GM21390 (cell line): ENCODE results near the gene ADO.

ENCODE experiments used
- ATAC-seq: cut with Tn5 transposase; IDR thresholded peaks from one replicate; pipeline ENCODE4 v1.9.1; 2021; ENCODE audit not compliant: unreplicated experiment

Gene ADO

GRCh38 chr10:62792261-62792660, 12.3 kb upstream of the ADO start:
- no peak for ATAC-seq

- ATAC-seq: no peak
Observed at GRCh38 chr10:62794306-62794705, 10.2 kb upstream of the ADO start.

- no peak for ATAC-seq
Observed at GRCh38 chr10:62795100-62795499, 9.4 kb upstream of the ADO start.

- ATAC-seq: no peak
Observed at GRCh38 chr10:62795762-62796161, 8.8 kb upstream of the ADO start.

- ATAC-seq: no peak
Observed at GRCh38 chr10:62796896-62797295, 7.6 kb upstream of the ADO start.

GRCh38 chr10:62801871-62802270, 2.6 kb upstream of the ADO start:
- no peak for ATAC-seq

- no peak for ATAC-seq
Observed at GRCh38 chr10:62803724-62804355, 680 bp upstream of the ADO start.

GRCh38 chr10:62805231-62806099, 945 bp downstream of the ADO start:
- ATAC-seq: peak; percentile 15

GRCh38 chr10:62806251-62806650, 1.7 kb downstream of the ADO start:
- no peak for ATAC-seq

- ATAC-seq: no peak
Observed at GRCh38 chr10:62810156-62810902, 5.8 kb downstream of the ADO start.

- ATAC-seq: peak; percentile 32
Observed at GRCh38 chr10:62811159-62811875, 6.8 kb downstream of the ADO start.

GRCh38 chr10:62812672-62813439, 8.3 kb downstream of the ADO start:
- no peak for ATAC-seq

GRCh38 chr10:62813453-62813852, 8.9 kb downstream of the ADO start:
- ATAC-seq: no peak

- no peak for ATAC-seq
Observed at GRCh38 chr10:62813981-62814380, 9.5 kb downstream of the ADO start.

GRCh38 chr10:62814756-62815380, 10.3 kb downstream of the ADO start:
- ATAC-seq: no peak

- no peak for ATAC-seq
Observed at GRCh38 chr10:62815381-62816075, 11.0 kb downstream of the ADO start.

GRCh38 chr10:62816076-62816330, 11.5 kb downstream of the ADO start:
- no peak for ATAC-seq

GRCh38 chr10:62816331-62817120, 12.0 kb downstream of the ADO start, which contains the start of gene EGR2:
EGR2 (minus strand) TSS chr10:62816366; CDS start chr10:62816029, 337 bp downstream.
- ATAC-seq: peak; percentile 73
